RKO (cell line): ENCODE data around the gene DDO.
"Not testable (repeated sequence)": the region's sequence is repeated elsewhere in the genome, so short reads cannot be mapped to it uniquely, and the experiment has no call there.

Experiments used
- DNase-seq: peaks from one replicate; pipeline ENCODE4 v3.0.0-alpha.2; 2016; ENCODE audit warnings: low spot score

DDO gene

DNA sequence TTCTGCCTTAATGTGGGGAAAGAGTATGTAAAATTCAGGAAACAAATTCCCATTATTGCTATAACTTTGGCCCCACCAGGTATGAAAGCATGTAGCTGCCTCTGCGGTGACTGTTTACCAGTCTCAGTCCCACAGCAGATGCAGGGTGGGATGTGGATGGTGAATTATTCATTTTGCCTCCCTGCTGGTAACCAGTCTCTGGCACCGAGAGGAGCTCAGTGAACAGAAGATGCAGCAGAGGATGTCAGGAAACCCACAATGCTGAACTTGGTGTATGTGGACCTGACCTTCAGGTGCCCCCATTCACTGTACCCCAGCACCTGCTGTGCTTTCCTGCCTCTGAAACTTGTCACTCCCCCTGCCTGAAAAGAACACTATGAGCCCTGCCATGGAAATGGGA lies 48.4 kb downstream of the DDO start:
- DNase-seq, result no peak

DNA sequence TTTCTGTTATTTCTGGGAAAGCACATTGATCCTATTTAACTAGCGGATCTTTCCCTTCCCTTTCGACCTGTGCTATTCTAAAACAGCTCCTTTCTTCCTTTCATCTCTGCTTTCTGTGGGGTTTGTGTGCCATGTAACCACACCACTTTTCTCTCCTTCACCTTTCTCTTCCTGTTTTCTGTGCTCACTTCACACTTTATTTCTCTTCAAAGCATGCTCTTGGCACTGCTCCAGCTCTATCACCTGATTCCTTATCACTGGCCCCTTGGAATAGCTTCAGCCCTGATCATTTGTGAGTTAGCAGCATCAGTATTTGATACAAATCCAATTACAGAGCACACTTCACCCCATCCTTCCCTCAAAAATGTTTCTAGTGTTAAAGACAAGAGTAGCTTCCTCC lies 49.1 kb downstream of the DDO start:
- no peak for DNase-seq

DNA sequence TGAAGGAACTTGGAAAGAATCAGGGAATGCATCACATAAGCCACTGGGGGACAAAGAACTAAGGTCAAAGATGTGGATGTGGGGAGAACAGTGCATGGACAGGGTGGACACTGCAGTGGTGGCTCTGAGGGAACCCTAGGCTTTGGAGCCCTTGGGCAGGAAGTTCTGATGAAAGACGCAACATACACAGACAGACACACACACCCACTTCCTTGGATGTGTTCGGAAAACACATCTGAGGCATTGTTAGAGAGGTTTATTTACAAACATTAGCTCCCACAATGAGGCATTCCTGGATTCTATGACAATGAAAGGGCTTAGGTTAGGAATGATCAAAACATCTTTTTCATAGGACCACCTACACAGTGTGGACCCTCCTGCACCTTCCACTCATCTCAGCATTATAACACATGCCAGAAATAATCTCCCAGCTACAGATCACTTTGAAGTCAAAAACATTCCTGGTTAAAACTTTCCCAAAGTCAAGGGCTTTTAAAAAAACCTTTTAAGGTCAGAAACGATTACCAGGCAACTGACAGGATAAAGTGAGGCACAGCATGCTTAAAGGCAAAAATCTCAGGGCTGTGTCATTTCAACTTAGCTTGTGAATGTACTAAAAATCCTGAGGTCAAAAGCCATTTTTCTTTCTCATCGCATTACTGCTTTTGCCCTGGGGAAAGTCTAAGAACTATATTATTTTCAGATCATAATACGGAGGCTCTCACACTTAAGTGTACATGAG lies 50.8 kb downstream of the DDO start:
- no peak for DNase-seq

DNA sequence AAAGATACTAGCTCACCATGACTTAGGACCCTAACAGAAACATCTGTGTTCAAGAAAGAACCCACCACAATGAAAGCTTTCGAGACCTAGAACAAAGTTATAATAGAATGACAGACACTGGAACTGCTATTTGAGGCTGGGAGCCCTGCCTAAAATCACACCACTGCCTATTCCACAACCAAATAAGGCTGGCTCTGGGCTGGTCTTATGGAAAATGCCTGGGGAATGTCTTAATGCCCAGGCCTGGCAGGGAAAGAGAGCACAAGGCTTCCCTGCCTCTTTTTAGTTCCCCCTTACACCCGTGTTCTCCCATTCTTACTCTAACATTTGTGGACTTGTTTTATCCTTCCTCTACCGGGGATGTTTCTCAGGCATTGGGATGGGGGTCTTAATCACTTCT lies 51.6 kb downstream of the DDO start:
- no peak for DNase-seq

DNA sequence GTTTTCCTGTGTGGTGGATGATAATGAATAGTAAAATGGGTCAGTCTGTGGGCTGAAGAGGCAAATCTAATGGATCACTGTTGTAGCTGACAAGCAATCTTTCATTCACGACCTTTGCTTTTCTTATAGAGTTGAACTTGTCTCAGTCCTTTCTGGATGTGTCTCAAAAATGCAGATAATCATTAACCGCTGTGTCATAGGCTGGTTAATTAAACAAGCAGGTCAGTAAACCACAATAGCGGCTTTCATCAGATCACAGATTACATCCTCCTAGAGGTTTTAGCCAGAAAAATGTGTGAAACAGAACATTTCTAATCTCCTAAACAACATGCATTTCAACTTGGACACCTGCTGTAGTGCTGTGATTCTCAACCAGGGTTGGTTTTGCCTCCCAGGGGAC lies 54.7 kb downstream of the DDO start:
- no peak for DNase-seq

DNA sequence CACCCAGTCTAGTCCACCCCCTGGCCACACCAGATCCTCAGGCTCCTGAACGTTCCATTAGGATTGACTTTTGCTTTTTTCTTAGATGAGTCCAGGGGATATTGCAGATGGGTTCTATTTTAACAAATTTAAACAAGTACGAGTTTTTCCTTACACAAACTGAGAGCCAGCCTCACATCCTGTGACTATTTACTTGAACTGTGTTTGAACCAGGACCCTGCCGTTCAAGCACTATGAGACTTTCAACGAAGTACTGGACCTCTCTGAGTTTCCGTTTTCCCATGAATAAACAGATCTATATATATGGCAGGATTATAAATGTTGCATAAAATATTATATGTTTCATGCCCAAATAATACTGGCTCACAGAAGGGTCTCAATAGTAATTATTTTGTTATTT lies 55.8 kb downstream of the DDO start:
- no peak for DNase-seq

DNA sequence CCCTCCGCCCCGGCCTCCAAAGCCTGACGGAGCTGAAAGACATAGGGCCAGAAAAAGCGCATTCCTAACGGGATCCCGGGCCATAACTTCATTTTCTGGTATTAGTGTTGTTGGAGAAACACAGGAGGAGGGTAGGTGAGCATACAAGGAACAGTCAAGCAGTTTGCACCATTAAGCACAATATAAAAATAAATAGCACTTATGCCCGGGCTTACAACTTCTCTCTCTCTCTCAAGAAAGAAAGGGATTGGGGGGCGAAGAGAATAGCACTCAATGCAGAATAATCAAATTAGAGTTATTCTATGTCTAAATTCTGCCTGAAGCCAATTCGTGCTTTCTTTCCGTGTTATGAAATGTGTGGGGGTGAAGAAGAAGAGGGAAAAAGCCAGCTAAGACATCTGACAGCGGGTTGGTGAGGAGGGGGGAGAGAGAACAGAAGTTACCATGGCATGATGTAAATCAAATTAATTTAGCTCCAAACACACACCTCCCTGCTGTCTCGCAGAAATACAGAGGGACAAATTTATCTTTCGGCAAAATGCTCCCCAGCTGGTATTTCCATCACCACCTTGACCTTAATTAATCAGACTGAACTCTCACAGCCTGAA lies 56.7 kb downstream of the DDO start:
- no peak for DNase-seq

DNA sequence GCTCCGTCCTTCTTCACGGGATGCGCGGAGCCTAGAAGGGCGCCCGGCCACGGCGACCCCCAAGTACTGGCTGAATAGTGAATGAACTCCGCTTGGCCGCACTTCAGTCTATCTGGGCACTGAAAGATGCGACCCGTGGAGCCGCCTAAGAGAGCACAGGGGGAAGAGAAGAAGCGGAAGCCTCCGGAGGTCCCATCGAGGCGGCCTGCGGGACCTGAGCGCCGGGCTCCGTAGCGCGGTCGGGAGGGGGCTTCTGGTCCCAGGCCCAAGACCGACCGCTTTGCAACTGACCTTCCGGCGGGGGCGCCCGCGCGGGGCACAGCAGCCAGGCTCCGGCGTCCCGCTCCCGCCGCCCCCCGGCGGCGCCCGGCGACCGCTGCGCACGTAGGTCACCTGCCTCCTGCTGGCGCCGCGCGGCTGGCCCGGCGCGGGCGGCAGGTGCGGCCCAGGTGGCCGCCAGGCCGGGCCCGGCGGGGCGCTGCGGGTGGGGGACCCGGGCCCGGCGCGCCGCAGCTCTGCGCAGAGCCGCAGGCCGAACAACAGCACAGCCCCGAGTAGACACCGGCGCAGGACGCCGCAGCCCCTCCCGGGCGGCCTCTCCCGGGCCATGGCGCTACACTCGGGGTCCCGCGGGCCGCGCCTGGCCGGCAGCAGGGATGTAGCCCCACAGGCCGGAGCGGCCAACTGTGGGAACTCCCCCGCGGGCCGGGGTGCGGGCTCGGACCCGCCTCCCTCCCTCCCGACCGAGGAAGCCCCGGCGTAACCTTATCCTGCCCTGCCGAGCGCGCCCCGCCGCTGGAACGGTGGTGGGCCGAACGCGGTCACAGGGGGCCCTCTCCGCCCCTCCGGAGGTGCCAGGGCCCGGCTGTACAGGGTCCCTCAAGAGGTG lies 57.5 kb downstream of the DDO start, which contains the start of gene METTL24:
Gene METTL24 (minus strand): TSS at position 686 of the 889 bp plus-strand sequence. CDS start 77 bp downstream, at position 609.
- DNase-seq, result no peak

DNA sequence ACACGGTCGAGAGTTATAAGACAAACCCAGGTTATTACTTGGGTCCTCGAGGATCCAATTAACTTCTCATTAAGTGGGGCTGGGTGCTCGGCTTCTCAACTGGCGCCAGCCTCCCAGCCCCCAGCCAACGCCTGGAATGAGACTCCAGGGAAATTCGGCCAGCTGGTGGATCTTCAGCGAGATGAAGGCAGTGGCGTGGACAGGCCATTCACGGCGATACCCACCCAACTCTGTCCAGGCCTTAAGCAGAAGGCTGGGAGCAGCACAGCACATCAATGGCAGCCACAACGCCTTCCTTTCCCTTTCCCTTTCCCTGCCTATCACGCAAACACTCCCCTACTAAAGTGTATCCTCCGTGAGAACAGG lies 58.1 kb downstream of the DDO start:
- DNase-seq, result no peak

DNA sequence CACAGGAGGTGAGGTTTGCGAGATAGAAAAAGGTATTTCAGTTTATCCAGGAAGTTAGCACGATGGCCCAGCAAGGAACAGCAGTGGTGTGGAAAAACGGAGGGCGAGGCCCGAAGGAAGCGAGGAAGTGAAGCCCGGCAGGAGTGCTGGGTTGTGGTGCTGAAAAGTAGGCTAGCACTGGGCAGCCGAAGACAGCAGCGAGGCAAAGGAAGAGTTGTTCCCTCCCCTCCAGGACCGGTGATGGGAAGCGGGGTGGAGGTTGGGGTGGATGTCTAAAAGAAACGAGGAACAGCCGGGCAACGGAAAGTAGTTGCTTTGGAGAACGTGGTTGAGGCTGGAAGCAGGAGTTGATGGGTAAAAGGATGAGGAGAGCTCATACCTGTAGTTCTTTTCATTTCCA lies 58.6 kb downstream of the DDO start:
- DNase-seq, result no peak

DNA sequence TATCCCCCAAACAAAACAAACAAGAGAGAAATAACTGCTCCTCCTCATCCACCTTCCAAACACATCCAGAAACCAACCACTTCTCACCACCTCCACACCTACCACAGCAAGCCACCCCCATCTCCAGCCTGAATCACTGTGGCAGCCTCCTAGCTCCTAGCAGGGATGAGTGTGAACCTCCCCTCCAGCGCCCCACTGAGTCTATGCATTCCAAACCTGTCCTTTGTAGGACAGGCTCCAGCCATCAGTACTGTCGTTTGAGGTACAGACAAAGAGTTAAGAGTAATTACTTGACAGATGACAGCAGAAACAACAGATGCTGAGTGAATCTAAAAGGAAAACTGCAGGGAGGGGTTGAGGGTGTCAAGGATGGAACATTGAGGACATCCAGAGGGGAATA lies 59.6 kb downstream of the DDO start:
- DNase-seq, result no peak

DNA sequence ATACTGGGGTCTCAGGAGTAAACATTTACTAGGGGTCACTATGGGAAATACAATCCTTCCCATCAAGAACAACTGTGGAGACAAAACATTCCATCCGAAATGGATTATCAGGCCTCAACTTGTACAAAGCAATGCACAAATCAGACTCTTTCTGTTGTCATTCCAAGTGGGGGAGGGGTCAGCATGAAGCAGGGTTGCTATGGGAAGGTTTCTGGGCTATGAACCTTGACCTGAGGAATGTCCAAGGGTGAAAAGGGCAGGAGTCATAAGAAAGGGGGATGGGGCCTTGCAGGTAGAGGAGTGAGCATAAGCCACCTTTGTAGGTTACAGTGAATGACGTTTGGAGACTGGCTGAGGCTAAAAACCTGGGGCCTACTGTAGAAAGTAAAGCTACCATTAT lies 60.4 kb downstream of the DDO start:
- DNase-seq, result no peak

DNA sequence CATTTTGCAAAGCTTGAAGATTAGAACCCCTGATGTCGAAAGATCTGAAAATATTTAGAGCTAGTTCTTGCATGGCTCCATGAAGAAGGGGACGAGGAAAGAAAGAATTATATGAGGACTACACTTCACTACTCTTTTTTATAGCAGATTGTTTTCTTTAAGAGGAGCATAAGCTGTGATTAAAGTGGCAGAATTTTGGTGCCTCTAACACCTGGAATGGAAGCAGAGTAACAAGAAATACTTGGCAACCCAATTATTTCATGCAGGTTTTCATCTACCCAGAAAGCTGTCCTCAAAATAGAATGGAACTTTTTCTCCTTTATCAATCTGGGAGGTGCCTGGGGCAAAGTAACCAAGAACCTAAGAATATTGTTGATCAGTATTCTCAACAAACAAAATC lies 61.2 kb downstream of the DDO start:
- no peak for DNase-seq

DNA sequence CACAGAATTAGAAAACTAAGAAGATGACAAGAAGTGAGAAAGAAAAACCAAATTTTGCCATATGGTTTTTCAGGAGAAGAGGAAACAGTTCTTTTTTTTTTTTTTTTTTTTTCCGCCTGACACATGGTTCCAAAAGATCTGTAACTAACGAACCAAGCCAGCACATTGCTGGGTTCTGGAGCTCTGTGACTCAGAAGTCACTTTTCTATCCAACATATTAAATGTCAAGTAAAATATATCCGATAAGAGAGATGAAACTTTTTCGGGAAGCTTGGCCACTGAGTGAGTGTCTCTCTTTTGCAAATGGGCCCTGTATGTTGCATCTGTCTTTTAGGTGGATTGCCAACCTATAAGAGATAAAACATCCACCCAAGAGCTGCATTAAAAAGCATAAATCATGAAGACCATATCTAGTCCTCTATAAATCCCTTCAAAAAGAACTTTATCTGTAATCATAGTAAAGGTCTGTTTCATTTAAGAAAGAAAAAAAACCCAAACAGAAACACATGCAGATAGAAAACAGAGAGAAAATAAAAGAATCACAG lies 61.8 kb downstream of the DDO start:
- no peak for DNase-seq

DNA sequence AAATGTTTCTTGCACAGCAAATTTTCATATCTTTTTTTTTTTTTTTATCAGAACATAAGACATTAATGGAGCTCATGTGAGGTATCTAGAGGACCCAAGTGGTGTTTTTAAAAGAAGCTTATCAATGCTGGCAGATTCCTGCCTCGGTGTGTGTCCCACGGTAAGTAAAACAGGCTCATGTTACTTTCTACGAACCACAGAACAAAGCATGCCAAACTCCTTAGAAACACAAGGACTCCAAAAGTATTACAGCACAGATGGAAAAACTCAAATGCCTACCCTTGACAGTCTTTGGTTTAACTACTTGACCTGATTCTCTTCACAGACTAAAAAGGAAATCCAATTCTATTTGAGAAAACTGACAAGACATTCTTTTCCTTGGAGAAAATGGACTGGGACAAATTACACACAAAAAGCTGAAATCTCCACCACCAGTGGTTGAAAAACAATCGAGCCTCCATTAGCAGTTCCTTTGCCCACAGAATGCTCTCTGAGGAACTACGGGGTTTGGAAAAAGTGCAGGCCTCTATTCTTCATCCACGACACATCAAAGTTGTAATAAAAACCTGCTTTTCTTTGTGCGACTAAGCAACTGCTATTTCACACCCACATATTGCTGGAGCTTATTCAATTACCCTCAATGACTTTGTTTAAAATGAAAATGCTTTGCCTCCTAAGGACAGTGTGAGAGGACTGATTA lies 62.7 kb downstream of the DDO start:
- DNase-seq, result no peak

DNA sequence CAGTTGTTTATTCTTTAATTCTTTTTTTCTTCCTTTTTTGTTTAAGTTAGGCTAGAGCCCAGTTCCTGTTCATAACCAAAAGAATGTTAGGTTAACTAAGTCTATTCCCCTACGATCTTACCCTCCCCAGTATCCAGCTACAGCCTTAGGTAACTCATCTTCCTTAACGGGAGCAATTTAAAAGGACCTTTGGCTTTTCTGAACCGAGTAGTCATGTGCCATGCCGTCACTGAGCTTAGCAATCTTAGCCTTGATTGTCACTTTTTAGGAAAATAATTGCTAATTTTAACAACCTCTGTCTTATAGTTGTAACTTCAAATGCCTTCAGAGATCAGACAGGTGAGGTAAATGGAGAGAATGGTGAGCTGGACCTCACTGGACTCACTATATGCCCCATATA lies 63.4 kb downstream of the DDO start:
- DNase-seq, result no peak

DNA sequence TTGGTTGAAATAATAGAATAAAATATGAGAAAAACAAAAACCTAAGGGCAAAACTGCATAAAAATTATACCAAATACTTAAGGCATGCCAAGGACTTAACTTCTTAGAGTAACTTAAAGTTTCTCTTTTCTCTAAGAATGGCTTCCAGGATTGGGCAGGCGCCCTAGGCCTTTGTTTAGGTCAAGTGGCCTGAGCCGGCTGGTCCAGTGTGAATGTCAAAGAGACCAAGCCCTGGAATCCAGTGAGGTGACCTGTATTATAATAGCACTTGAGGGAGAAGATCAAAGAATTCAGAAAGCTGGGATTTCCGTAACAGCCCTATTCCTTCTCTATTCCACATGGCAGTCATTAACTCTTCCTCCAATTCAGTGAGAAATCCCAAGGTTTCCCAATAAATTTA lies 63.8 kb downstream of the DDO start:
- DNase-seq, result no peak

DNA sequence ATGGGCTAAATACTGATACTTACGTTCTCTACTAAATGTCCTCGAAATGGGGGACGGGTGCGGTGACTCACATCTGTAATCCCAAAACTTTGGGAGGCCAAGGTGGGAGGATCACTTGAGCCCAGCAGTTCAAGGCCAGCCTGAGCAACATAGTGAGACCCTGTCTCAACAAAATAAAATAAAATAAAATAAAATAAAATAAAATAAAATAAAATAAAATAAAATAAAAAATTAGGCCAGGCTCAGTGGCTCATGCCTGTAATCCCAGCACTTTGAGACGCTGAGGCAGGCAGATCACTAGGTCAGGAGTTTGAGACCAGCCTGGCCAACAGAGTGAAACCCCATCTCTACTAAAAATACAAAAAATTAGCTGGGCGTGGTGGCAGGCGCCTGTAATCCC lies 64.8 kb downstream of the DDO start:
- DNase-seq, result not testable (repeated sequence)

DNA sequence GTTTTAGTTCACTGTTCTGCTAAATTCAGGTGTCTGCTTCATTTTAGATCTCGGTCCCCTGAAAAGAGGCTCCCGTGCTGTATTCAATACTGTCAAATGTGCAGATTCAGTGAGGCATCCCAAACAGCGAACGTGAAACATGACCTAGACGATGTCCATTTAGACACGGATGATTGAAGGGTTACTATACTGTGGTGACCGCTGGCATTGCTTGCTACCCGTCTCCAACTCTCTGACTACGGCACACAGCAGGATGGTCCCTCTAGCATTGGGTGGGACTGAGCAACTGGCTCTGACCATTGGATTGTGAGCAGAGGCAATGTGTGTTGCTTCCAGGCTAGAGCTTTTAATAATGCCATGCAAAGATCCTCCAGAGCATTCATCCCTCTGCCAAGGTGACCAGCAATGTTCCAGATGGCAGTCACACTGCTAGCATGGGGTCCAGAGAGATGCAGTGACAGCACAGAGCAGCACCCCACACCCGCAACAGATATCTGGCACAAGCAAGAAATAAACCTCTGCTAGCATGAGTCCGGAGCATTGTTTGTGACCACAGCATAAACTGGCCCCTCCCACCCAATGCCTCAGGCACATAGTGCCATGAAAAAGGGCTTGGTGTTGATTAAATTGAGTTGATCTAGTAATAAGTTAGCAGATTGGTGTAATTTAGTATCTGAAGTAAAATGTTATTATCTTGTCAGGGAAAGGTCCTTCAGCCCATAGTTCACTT lies 66.2 kb downstream of the DDO start:
- DNase-seq, result no peak

DNA sequence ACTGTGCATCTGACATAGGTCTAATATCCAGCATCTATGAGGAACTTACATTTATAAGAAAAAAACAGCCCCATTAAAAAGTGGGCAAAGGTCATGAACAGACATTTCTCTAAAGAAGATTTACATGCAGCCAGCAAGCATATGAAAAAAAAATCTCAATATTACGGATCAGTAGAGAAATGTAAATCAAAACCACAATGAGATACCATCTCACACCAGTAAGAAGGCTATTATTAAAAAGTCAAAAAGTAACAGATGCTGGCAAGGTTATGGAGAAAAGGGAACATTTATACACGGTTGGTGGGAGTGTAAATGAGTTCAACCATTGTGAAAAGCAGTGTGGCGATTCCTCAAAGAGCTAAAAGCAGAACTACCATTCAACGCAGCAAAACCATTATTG lies 70.3 kb downstream of the DDO start:
- DNase-seq, result no peak

DNA sequence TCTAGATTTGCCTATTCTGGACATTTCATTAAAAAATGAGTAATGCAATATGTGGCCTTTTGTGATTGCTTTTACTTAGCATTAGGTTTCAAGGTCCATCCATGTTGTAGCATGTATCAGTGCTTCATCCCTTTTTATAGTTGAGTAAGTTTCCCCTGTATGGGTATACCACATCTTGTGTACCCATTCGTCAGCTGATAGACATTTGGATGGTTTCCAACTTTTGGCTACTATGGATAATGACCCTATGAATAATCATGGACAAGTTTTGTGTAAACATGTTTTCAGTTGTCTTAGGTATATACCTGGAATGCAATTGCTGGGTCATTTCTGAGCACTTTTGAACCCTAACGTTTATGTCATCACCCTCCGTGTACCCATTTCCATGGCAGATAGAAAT lies 72.6 kb downstream of the DDO start:
- DNase-seq, result no peak
